OCI-LY1 (cell line): ENCODE measurements around the gene HDAC7.

ENCODE experiments used
- H2AFZ ChIP-seq: fragments of 200-600 bp; sonication (generic), shearing (Covaris generic); 2 replicates; pipeline ENCODE4 v1.6.0; 2014; ENCODE audit warnings: antibody characterized with exemption, mild to moderate bottlenecking, low read length
- H3F3A ChIP-seq: fragments of 200-600 bp; sonication (generic), shearing (Covaris generic); 2 replicates; pipeline ENCODE4 v1.6.0; 2014; ENCODE audit warnings: mild to moderate bottlenecking, antibody characterized with exemption, low read length, moderate library complexity; ENCODE audit not compliant: insufficient read depth
- H3K27ac ChIP-seq: fragments of 200-600 bp; sonication (generic); 2 replicates; pipeline ENCODE4 v1.5.1; 2014; ENCODE audit warnings: low read length, mixed run types, mild to moderate bottlenecking, low read depth; ENCODE audit not compliant: poor library complexity, severe bottlenecking
- H3K27me3 ChIP-seq: fragments of 200-600 bp; sonication (generic); 2 replicates; pipeline ENCODE4 v1.6.0; 2014; ENCODE audit warnings: antibody characterized with exemption, mild to moderate bottlenecking, low read length, moderate library complexity; ENCODE audit not compliant: insufficient read depth
- H3K36me3 ChIP-seq: fragments of 200-600 bp; sonication (generic); 2 replicates; pipeline ENCODE4 v1.6.1; 2014; ENCODE audit warnings: mild to moderate bottlenecking, antibody characterized with exemption, low read length, moderate library complexity, mixed read lengths; ENCODE audit not compliant: insufficient read depth
- H3K4me1 ChIP-seq: fragments of 200-600 bp; sonication (generic); 2 replicates; pipeline ENCODE4 v1.5.1; 2014; ENCODE audit warnings: mild to moderate bottlenecking, low read length, moderate library complexity; ENCODE audit not compliant: insufficient read depth, severe bottlenecking
- H3K4me2 ChIP-seq: fragments of 200-600 bp; sonication (generic), shearing (Covaris generic); 2 replicates; pipeline ENCODE4 v1.6.1; 2014; ENCODE audit warnings: low read length
- H3K4me3 ChIP-seq: fragments of 200-600 bp; sonication (generic); 2 replicates; pipeline ENCODE4 v1.5.1; 2014; ENCODE audit warnings: low read length, low read depth, mild to moderate bottlenecking, mixed read lengths; ENCODE audit not compliant: poor library complexity, severe bottlenecking
- H3K79me2 ChIP-seq: fragments of 200-600 bp; shearing (Covaris generic); 2 replicates; pipeline ENCODE4 v1.6.1; 2016; ENCODE audit warnings: mixed run types, low read length, mixed read lengths; ENCODE audit not compliant: insufficient read depth
- H3K9ac ChIP-seq: fragments of 200-600 bp; sonication (generic), shearing (Covaris generic); 2 replicates; pipeline ENCODE4 v1.6.1; 2014; ENCODE audit warnings: mild to moderate bottlenecking, low read length, mixed read lengths
- H3K9me2 ChIP-seq: fragments of 200-600 bp; sonication (generic), shearing (Covaris generic); 2 replicates; pipeline ENCODE4 v1.6.1; 2014; ENCODE audit warnings: low read depth, mild to moderate bottlenecking, low read length, mixed read lengths
- H3K9me3 ChIP-seq: fragments of 200-600 bp; shearing (Covaris generic); 2 replicates; pipeline ENCODE4 v1.6.1; 2014; ENCODE audit warnings: low read length, mixed read lengths
- H4K20me1 ChIP-seq: fragments of 200-600 bp; sonication (generic), shearing (Covaris generic); 2 replicates; pipeline ENCODE4 v1.6.0; 2016; ENCODE audit warnings: mild to moderate bottlenecking, low read length; ENCODE audit not compliant: insufficient read depth
- EZH2 ChIP-seq: fragments of 200-600 bp; sonication (generic), shearing (Covaris generic); IDR thresholded peaks from 2 replicates; pipeline ENCODE4 v1.8.0; 2017; ENCODE audit warnings: borderline replicate concordance, mixed run types, mild to moderate bottlenecking, antibody characterized with exemption, low read length, moderate library complexity, mixed read lengths
- TF ChIP-seq, protein P1 (sequence below): fragments of 200-600 bp; sonication (generic), shearing (Covaris generic); IDR thresholded peaks from 2 replicates; pipeline ENCODE4 v1.5.1; 2017; ENCODE audit warnings: mild to moderate bottlenecking, antibody characterized with exemption, low read length, moderate library complexity, mixed read lengths

Gene HDAC7

DNA sequence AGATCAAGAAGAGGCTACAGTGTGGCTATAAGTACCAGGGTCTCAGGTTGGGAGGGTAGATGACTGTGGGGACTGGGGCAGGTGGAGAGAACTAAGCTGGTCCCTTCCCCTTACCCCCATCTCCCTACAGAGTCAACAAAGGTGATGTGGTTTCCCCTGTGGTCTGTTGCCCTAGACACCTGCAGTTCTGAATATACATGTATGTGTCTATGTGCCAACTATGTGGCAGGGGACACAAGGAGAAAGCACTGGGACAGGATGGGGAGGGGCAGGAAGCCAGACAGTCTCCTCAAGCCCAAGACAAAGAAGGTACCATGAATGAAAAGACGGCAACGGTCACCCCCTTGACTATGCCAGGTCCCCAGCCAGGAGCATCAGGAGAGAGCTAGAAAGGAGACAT, 4.5 kb upstream of the HDAC7 start:
- H3K4me1 ChIP-seq, result peaks cover 82% of the 10 kb centered on the region
- H3K79me2 ChIP-seq, result peaks cover 1% of the 10 kb centered on the region; the same call in 1 of the 2 replicates
- no peaks in the 10 kb centered on the region for H3K36me3 ChIP-seq
- H4K20me1 ChIP-seq, result no peaks in the 10 kb centered on the region
- no peaks in the 10 kb centered on the region for H3K9me2 ChIP-seq
- peak overlapping the region; percentile 10; the same call in 1 of the 2 replicates for H3K9ac ChIP-seq
- peak overlapping the region; percentile 2; the same call in 1 of the 2 replicates for H3K4me2 ChIP-seq
- H3K9me3 ChIP-seq, result no peaks in the 10 kb centered on the region
- H2AFZ ChIP-seq, result no peak overlapping the region
- no peak overlapping the region for H3K4me3 ChIP-seq
- no peaks in the 10 kb centered on the region for H3F3A ChIP-seq
- TF ChIP-seq EZH2, result no peak
- TF ChIP-seq, protein P1, sequence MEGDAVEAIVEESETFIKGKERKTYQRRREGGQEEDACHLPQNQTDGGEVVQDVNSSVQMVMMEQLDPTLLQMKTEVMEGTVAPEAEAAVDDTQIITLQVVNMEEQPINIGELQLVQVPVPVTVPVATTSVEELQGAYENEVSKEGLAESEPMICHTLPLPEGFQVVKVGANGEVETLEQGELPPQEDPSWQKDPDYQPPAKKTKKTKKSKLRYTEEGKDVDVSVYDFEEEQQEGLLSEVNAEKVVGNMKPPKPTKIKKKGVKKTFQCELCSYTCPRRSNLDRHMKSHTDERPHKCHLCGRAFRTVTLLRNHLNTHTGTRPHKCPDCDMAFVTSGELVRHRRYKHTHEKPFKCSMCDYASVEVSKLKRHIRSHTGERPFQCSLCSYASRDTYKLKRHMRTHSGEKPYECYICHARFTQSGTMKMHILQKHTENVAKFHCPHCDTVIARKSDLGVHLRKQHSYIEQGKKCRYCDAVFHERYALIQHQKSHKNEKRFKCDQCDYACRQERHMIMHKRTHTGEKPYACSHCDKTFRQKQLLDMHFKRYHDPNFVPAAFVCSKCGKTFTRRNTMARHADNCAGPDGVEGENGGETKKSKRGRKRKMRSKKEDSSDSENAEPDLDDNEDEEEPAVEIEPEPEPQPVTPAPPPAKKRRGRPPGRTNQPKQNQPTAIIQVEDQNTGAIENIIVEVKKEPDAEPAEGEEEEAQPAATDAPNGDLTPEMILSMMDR, result no peak
- H3K27ac ChIP-seq, result peak overlapping the region; percentile 83
- no peaks in the 10 kb centered on the region for H3K27me3 ChIP-seq

DNA sequence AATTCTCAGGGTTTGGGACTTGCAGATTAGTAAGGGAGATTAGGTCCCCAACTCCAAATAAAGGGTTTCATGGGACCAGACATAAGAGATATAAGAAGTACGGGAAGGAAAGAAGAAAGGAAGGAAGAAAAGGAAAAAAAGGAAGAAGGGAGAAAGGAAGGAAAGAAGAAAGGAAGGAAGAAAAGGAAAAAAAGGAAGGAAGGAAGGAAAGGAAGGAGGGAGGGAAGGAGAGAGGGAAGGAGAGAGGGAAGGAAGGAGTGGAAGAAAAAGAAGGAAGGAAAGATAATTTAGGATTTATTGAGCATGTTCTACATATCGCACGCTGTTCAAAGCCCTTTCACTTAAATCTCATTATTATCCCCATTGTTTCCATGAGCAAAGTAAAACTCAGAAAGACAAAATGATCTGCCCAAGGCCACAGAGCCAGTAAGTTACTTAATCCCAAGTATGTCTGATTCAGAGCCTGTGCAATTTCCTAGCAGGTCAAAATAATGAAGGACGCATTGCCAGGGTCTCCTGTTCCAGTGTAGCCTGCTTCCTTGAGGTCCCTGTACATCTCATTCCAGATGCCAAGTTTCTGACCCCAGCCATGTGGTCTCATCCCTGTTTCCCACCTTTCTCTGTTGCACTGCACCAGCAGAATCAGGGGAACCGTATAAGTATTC, 3.9 kb upstream of the HDAC7 start:
- Histone ChIP-seq H3K36me3 (no peaks in the 10 kb centered on the region; the same call in 1 of the 2 replicates), H3F3A (no peaks in the 10 kb centered on the region), H3K4me1 (peaks cover 79% of the 10 kb centered on the region), H2AFZ (no peak overlapping the region), H3K4me3 (no peak overlapping the region), H3K4me2 (no peak overlapping the region), H3K27me3 (no peaks in the 10 kb centered on the region), H4K20me1 (no peaks in the 10 kb centered on the region), H3K79me2 (peaks cover 8% of the 10 kb centered on the region), H3K9me2 (no peaks in the 10 kb centered on the region), H3K9me3 (no peaks in the 10 kb centered on the region), H3K9ac (peak overlapping the region; percentile 29; the same call in 1 of the 2 replicates), H3K27ac (peak overlapping the region; percentile 83)
- TF ChIP-seq, protein P1, result no peak
- TF ChIP-seq EZH2, result no peak

DNA sequence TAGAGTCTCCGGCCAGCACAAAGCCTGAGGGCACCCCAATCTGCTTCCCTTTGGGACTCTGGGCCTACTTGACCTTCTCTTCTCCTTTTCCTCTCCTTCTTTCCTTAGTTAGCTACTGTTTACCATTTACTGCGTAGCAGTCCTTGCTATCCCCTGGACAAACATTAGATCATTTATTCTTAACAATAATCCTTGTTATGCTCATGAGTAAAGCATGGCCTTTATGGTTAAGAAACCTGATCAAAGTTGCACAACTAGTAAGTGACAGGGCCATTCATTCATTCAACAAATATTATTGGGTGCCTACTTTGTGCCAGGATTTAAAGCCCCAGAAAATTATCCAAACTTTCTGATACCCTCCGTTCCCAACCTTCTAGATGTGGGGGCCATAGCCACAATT, 3.2 kb upstream of the HDAC7 start:
- Histone ChIP-seq H4K20me1 (no peaks in the 10 kb centered on the region), H3F3A (no peaks in the 10 kb centered on the region), H3K4me1 (peaks cover 79% of the 10 kb centered on the region), H3K9me2 (no peaks in the 10 kb centered on the region), H3K9ac (no peak overlapping the region; the same call in 1 of the 2 replicates), H2AFZ (no peak overlapping the region), H3K27me3 (no peaks in the 10 kb centered on the region), H3K4me3 (no peak overlapping the region), H3K79me2 (peaks cover 15% of the 10 kb centered on the region), H3K27ac (peak overlapping the region; percentile 83), H3K9me3 (no peaks in the 10 kb centered on the region), H3K36me3 (peaks cover under 1% of the 10 kb centered on the region; the same call in 1 of the 2 replicates), H3K4me2 (no peak overlapping the region)
- no peak for TF ChIP-seq EZH2
